ENCODE measurements around the gene PRKCA.
"Not testable (repeated sequence)": the region's sequence is repeated elsewhere in the genome, so short reads cannot be mapped to it uniquely, and the experiment has no call there.

PRKCA gene

DNA sequence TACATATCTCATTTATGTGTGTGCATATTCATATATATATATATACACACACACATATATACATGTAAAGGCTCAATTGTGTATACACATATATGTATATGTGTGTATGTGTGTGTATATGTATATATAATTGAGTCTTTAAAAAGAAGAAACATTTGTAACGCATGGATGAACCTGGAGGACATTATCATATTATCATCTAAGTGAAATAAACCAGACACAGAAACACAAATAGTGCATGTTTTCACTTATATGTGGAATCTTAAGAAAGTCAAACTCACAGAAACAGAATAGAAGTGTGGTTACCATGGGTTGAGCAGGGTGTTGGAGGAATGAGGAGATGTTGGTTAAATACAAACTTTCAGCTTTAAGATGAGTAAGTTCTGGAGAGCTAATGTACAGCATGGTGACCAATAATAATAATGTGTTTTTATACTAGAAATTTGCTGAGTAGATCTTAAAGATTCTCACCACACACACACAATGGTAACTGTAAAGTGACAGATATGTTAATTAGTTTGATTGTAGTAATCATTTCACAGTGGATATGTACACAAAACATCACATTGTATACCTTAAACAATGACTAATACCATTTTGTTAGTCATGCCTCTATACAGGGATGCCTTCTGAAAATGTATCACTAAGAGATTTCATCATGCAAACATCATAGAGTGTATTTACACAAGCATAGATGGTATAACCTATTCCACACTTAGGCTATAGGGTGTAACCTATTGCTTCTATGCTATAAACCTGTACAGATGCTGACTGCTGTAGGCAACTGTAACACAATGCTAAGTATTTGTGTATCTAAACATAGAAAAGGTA is 399.9 kb downstream of the PRKCA start:
- no peaks in the 10 kb centered on the region for H3K9me3 ChIP-seq (replicated peaks; ENCODE audit: low read length)
- H3K9ac ChIP-seq (ENCODE audit: low read depth, low read length): no peak overlapping the region
- H3K4me3 ChIP-seq (ENCODE audit: low read length): no peak overlapping the region
- no peaks in the 10 kb centered on the region for H3K27me3 ChIP-seq (ENCODE audit: control insufficient read depth, insufficient read depth, low read length)
- H3K36me3 ChIP-seq (ENCODE audit: insufficient read depth, low read length): peaks cover 7% of the 10 kb centered on the region
- H3K4me1 ChIP-seq (ENCODE audit: control insufficient read depth, insufficient read depth, low read length): peaks cover 6% of the 10 kb centered on the region
- no peak overlapping the region for H3K4me2 ChIP-seq (ENCODE audit: low read length)

- no peak overlapping the region for H3K4me3 ChIP-seq (ENCODE audit: low read length)
- no peaks in the 10 kb centered on the region for H3K36me3 ChIP-seq (ENCODE audit: insufficient read depth, low read length)
- no peak overlapping the region for H3K9ac ChIP-seq (ENCODE audit: low read depth, low read length)
- H3K9me3 ChIP-seq (replicated peaks; ENCODE audit: low read length): no peaks in the 10 kb centered on the region
- H3K4me2 ChIP-seq (ENCODE audit: low read length): no peak overlapping the region
- H3K4me1 ChIP-seq (ENCODE audit: control insufficient read depth, insufficient read depth, low read length): peaks cover 6% of the 10 kb centered on the region
- no peaks in the 10 kb centered on the region for H3K27me3 ChIP-seq (ENCODE audit: control insufficient read depth, insufficient read depth, low read length)
These were observed 402.6 kb downstream of the PRKCA start for GRCh38 chr17:66704858-66705520.

GRCh38 chr17:66706851-66707450 is 404.5 kb downstream of the PRKCA start:
- H3K4me2 ChIP-seq (ENCODE audit: low read length): no peak overlapping the region
- H3K9ac ChIP-seq (ENCODE audit: low read depth, low read length): no peak overlapping the region
- H3K9me3 ChIP-seq (replicated peaks; ENCODE audit: low read length): no peaks in the 10 kb centered on the region
- H3K27me3 ChIP-seq (ENCODE audit: control insufficient read depth, insufficient read depth, low read length): no peaks in the 10 kb centered on the region
- H3K4me3 ChIP-seq (ENCODE audit: low read length): no peak overlapping the region
- H3K36me3 ChIP-seq (ENCODE audit: insufficient read depth, low read length): no peaks in the 10 kb centered on the region
- peaks cover 8% of the 10 kb centered on the region for H3K4me1 ChIP-seq (ENCODE audit: control insufficient read depth, insufficient read depth, low read length)

- Histone ChIP-seq H3K4me3 (ENCODE audit: low read length) (no peak overlapping the region), H3K4me2 (ENCODE audit: low read length) (no peak overlapping the region), H3K4me1 (ENCODE audit: control insufficient read depth, insufficient read depth, low read length) (peaks cover 3% of the 10 kb centered on the region), H3K9me3 (replicated peaks; ENCODE audit: low read length) (no peaks in the 10 kb centered on the region), H3K27me3 (ENCODE audit: control insufficient read depth, insufficient read depth, low read length) (no peaks in the 10 kb centered on the region), H3K9ac (ENCODE audit: low read depth, low read length) (no peak overlapping the region), H3K36me3 (ENCODE audit: insufficient read depth, low read length) (no peaks in the 10 kb centered on the region)
These were observed 409.0 kb downstream of the PRKCA start for GRCh38 chr17:66711401-66711800.

DNA sequence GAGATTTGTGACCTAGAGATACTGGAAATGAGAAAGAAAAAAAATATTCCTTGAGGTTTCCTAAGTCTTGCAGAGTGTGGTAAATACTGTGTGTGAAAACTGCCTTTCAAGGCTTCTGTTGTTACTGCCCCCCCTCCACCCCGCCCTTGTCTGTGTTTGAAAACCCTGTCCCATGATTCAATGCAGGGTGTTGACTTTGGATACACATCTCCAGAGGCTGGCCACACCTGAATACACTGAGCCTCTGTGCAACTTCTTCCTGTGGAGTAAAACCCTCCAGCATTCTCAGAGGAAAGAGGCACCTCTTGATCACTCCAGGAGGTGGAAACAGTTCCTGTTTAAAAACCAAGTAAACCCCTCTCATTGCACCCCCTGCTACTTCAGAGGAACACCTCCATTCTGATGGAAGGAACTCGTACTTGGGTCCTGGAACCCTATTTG is 409.5 kb downstream of the PRKCA start:
- H3K9ac ChIP-seq (ENCODE audit: low read depth, low read length): no peak overlapping the region
- H3K9me3 ChIP-seq (replicated peaks; ENCODE audit: low read length): no peaks in the 10 kb centered on the region
- H3K4me3 ChIP-seq (ENCODE audit: low read length): no peak overlapping the region
- H3K27me3 ChIP-seq (ENCODE audit: control insufficient read depth, insufficient read depth, low read length): no peaks in the 10 kb centered on the region
- no peak overlapping the region for H3K4me2 ChIP-seq (ENCODE audit: low read length)
- H3K4me1 ChIP-seq (ENCODE audit: control insufficient read depth, insufficient read depth, low read length): peaks cover 3% of the 10 kb centered on the region
- H3K36me3 ChIP-seq (ENCODE audit: insufficient read depth, low read length): no peaks in the 10 kb centered on the region

- H3K4me2 ChIP-seq (ENCODE audit: low read length): no peak overlapping the region
- H3K9ac ChIP-seq (ENCODE audit: low read depth, low read length): no peak overlapping the region
- peaks cover 3% of the 10 kb centered on the region for H3K36me3 ChIP-seq (ENCODE audit: insufficient read depth, low read length)
- no peaks in the 10 kb centered on the region for H3K9me3 ChIP-seq (replicated peaks; ENCODE audit: low read length)
- H3K27me3 ChIP-seq (ENCODE audit: control insufficient read depth, insufficient read depth, low read length): no peaks in the 10 kb centered on the region
- peaks cover 3% of the 10 kb centered on the region for H3K4me1 ChIP-seq (ENCODE audit: control insufficient read depth, insufficient read depth, low read length)
- H3K4me3 ChIP-seq (ENCODE audit: low read length): no peak overlapping the region
These were observed 410.0 kb downstream of the PRKCA start for GRCh38 chr17:66712453-66712852.

DNA sequence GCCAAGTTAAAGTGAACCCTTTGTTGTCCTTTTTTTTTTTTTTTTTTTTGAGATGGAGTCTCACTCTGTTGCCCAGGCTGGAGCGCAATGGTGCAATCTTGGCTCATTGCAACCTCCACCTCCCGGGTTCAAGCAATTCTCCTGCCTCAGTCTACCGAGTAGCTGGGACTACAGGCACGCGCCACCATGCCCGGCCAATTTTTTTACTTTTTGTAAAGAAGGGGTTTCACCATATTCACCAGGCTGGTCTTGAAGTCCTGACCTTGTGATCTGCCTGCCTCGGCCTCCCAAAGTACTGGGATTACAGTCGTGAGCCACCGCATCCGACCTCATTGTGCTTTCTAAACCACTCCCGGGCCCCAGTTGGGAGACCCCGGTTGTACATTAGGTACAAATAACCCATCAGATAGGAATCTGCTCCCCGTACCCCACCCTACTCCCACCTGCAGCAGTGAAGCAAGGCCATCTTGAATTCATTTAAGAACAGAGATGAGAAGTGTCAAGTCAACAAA is 410.7 kb downstream of the PRKCA start:
- H3K4me3 ChIP-seq (ENCODE audit: low read length); H3K4me1 ChIP-seq (ENCODE audit: control insufficient read depth, insufficient read depth, low read length); H3K36me3 ChIP-seq (ENCODE audit: insufficient read depth, low read length); H3K4me2 ChIP-seq (ENCODE audit: low read length); H3K9me3 ChIP-seq (replicated peaks; ENCODE audit: low read length); H3K27me3 ChIP-seq (ENCODE audit: control insufficient read depth, insufficient read depth, low read length); H3K9ac ChIP-seq (ENCODE audit: low read depth, low read length): not testable (repeated sequence)

- Histone ChIP-seq H3K4me2 (ENCODE audit: low read length) (no peak overlapping the region), H3K36me3 (ENCODE audit: insufficient read depth, low read length) (peaks cover 3% of the 10 kb centered on the region), H3K9ac (ENCODE audit: low read depth, low read length) (no peak overlapping the region), H3K27me3 (ENCODE audit: control insufficient read depth, insufficient read depth, low read length) (no peaks in the 10 kb centered on the region), H3K4me1 (ENCODE audit: control insufficient read depth, insufficient read depth, low read length) (peaks cover 3% of the 10 kb centered on the region), H3K4me3 (ENCODE audit: low read length) (no peak overlapping the region), H3K9me3 (replicated peaks; ENCODE audit: low read length) (no peaks in the 10 kb centered on the region)
These were observed 411.2 kb downstream of the PRKCA start for GRCh38 chr17:66713533-66714042.

DNA sequence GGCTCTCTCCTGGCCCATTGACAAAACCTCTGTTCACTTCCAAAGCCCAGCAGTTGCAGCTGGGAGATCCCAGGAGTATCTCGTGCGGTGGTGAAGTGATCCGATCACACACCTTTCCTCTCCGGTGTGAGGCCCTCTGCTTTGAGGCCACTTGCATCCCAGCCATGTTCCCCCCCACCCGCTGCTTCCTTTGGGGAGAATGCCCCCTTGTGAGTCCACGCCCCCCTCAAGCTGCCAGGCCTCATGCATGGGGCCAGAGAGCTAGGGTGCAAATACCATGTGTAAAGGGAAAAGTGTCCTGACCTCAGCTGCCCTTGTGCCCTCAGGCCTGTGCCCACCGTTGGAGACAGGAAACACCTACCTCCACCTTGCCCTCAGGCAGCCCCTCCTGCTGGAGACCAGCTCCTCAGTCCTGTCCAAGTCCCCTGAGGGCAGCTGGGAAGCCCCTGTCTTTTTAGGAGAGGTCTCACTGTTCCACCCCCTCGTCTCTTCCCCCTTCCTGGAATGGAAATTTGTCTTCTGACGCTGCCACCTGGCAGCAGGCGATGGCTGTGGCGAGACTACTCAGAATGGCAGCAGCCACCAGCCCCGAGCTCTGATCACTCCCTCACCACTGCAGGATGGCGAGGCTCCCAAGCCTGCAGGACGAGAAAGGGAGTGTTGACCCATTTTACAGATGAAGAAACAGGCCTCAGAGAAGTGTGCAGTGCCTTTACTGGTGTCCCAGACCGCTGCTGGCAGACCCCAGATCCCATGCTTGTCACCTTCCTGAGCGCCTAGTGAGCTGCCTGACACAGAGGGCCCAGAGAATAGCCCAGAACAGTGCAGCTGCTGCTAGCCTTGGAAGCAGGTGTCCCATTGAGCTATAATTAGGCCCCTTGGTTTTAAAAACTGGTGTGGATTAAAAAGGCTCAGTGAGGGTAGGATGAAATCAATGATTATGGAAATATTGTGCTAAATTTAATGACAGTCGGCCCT is 411.9 kb downstream of the PRKCA start:
- H3K4me2 ChIP-seq (ENCODE audit: low read length): no peak overlapping the region
- H3K36me3 ChIP-seq (ENCODE audit: insufficient read depth, low read length): peaks cover 3% of the 10 kb centered on the region
- H3K27me3 ChIP-seq (ENCODE audit: control insufficient read depth, insufficient read depth, low read length): no peaks in the 10 kb centered on the region
- no peak overlapping the region for H3K9ac ChIP-seq (ENCODE audit: low read depth, low read length)
- peaks cover 3% of the 10 kb centered on the region for H3K4me1 ChIP-seq (ENCODE audit: control insufficient read depth, insufficient read depth, low read length)
- no peaks in the 10 kb centered on the region for H3K9me3 ChIP-seq (replicated peaks; ENCODE audit: low read length)
- no peak overlapping the region for H3K4me3 ChIP-seq (ENCODE audit: low read length)

DNA sequence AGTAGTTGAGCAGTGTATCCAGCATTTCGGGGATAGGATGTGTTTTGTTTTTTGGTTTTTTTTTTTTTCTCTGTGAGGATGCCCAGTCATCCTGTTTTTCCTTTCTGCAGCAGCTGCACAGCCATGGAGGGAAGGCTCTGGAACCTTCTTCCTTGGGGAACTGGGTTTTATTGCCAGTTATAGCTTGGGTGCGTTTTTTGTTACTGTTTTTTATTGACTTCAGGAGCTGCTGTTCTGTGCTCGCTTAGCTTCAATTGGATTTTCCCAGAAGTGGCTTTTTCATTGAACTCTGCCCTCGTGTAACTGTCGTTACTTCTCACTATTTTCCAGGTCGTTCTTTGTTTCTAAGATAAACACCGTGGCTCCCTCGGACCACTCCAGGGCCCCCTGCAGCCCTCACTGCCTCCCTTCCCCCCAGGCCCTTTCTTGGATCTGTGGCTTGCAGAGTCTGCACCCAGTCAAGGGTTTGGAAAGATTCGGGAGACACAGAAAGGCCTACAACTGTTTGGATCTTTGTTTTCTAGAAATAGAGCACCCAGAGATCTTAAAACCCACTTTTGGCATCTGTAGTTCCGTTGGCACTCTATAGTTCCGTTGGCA is 412.8 kb downstream of the PRKCA start:
- Histone ChIP-seq H3K36me3 (ENCODE audit: insufficient read depth, low read length) (peaks cover 3% of the 10 kb centered on the region), H3K9me3 (replicated peaks; ENCODE audit: low read length) (no peaks in the 10 kb centered on the region), H3K9ac (ENCODE audit: low read depth, low read length) (no peak overlapping the region), H3K4me2 (ENCODE audit: low read length) (no peak overlapping the region), H3K4me1 (ENCODE audit: control insufficient read depth, insufficient read depth, low read length) (peaks cover 3% of the 10 kb centered on the region), H3K4me3 (ENCODE audit: low read length) (no peak overlapping the region), H3K27me3 (ENCODE audit: control insufficient read depth, insufficient read depth, low read length) (no peaks in the 10 kb centered on the region)
